Activated T-cell treated with anti-CD3 and anti-CD28 coated beads, Interleukin-2, amount 50 U/mL, for 1 hour (primary cell): Measurements from ENCODE around the gene PPM1L.

Experiments
- DNase-seq: peaks from one replicate; pipeline ENCODE4 v3.0.0-alpha.2; 2020

PPM1L gene

DNA sequence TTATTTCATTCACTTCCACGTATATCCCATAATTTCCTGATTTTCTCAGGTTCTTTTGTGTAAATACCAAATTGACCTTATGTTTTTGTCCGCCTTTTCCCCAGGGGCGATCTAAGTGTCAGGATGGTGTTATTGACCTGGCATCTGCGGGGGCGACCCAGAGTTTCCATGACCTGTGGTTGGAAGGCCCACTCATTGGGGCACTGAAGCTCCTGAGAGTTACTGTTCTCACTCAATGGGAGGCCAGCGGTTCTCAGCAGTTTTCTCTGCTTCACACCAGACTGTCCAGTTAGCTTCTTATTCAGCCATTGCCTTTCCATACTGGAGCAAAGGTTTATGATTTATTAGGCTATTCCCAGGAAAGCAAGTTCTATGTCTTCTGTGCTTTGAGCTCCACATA is 295.8 kb downstream of the PPM1L start:
- DNase-seq: no peak

DNA sequence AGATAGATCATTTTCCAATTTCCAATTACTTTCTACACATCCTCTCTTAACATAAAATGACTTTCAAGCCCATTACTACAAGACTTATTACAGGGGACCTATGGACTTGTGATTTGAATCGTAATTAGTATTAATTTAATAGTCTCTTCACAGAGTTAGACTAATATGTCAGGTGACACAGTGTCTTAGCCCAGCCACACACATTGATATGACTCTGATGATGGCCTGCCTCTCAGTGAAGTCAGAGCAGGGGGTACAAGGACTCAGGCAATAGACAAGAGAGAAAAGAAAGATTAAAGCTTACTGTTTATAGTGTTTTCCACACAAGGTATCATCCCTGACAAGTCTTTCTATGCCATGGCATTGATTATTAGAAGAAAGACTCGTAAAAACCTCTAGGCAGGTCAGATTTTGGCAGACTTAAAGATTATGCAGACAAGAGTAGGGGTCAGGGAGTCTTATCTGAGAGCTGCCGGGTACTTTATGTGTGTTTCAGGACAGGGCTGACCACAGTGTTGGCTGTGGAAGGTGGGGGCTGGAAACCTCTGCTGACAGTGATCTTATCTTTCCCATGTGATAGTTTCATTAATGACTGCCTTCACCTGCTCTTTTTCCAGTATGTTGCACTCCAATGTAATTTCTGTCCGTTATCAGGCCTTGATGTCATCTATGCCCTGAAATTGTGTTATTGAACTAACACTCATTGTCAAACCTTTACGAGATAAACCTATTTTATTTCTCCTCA is 299.0 kb downstream of the PPM1L start:
- no peak for DNase-seq

- no peak for DNase-seq
These were observed 308.4 kb downstream of the PPM1L start for GRCh38 chr3:161064413-161064812.

- DNase-seq: no peak
These were observed 310.9 kb downstream of the PPM1L start for GRCh38 chr3:161066930-161067329.

- DNase-seq: no peak
These were observed 311.3 kb downstream of the PPM1L start for GRCh38 chr3:161067335-161067734.

DNA sequence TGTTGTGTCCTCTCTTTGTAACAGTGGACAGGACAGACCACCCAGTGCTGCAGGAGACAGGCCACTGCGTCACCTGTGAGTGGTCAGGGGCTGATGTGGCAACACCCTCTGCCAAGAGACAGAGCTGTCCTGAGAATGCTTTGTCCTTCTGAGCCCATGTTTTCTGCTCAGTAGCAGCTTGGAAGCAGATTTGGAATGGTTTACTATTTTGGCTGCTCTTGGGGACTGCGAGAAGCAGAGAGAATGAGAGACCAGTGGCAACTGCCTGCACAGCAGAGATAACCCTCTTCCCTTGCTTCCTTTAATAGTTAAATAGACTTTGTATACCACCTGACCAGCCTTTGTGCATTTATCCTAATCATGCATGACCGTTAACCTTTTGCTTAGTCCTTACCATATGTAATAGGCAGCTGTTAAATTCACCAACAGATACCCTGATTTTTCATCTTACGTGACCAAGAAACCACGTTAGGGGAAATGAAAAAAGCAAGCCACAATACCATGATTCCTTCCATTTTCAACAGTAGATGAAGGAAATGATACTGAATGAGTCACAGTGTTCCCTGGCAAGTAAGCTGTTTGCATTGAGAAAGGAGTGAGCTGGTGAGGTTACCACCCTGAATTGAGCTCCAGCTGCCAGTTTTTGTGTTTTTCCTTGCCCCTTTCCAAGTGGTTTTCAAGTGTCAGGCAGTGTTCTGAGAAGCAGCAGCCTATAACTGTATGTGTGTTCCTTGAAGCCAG is 313.6 kb downstream of the PPM1L start:
- no peak for DNase-seq

- no peak for DNase-seq
These were observed 314.4 kb downstream of the PPM1L start for GRCh38 chr3:161070252-161070930.

DNA sequence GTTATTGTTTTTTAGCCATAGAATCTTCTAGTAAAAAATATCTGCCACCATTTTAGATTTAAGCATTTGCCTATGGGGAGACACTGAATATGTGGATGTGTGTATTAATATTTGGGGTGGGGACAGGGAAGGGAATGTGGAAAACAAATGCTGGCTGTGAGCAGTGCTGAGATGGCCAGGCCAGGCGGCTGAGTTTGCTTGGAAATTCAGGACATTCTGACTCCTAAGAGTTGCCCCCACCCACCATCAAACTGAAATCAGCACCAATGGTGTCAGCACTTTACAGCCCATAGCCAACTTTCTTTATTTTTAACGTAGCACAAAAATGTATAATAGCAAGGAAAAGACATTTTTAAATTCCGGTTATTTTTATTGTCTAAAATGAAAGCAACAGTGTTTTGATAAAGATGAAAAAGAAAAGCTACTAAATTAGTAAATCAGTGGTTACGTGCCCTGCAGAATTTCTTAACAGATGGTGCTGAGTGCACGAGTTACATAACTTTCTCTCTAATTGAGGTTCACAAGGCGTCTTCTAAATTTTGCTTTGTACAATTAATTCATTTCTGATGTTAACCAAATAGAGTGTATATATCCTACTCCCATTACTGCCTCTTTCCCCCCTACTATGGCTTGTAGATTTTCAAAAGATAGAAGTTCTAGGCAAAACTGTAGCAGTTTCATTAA is 315.1 kb downstream of the PPM1L start:
- no peak for DNase-seq

DNA sequence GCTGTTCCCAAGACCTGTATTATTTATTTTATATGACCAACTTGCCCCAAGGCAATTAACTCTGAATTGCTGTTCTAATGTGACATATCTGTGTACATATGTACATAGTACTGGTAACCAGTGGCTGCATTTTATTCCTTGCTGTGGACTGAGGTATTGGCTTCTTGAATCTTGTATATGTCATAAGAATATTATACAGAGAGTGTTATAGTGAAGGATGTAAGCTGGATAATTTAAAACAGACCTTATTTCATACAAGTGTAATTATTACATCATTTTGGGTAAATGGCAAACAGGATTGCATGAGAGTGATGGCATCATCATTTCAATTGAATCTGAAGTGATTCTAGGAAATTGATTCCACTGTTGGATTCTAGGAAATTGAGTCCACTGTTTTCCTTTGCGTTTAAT is 316.2 kb downstream of the PPM1L start:
- DNase-seq: no peak

DNA sequence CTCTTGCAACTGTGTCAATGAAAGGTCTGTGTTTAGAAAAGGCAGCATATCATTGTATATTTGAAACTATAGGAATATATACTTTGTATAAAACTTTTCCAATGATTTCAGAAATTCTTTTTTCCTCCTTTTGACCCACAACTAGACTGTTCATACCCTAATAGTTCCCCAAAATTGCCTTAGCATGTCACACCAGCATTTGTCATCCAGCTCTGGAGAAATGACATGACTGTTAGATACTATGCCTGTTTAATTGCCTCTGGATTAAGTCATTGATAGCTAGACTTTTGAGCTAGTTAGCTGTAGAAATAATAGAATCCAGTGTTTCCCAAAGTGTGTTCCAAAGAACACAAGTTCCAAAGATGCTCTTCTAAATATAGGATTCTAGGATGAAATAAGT is 316.7 kb downstream of the PPM1L start:
- DNase-seq: no peak

DNA sequence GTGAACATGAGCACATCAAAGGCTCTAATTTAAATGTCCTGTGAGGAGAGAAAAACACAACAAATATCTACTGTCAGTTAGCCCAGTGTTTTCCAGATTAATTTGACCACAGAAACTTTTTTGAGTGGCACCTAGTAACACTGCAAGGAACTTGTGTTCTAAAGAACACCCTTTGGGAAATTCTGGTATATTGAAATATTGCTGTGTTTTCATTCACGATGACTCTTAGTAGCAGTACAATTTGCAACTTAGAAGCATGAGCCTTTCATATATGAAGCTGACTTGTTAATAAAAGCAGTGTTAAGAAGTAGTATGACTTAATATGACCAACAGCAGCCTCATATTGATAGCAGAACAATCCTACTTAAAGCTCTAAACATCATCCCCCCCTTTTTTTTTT is 317.1 kb downstream of the PPM1L start:
- DNase-seq: no peak

- no peak for DNase-seq
These were observed 325.6 kb downstream of the PPM1L start for GRCh38 chr3:161081633-161082032.

DNA sequence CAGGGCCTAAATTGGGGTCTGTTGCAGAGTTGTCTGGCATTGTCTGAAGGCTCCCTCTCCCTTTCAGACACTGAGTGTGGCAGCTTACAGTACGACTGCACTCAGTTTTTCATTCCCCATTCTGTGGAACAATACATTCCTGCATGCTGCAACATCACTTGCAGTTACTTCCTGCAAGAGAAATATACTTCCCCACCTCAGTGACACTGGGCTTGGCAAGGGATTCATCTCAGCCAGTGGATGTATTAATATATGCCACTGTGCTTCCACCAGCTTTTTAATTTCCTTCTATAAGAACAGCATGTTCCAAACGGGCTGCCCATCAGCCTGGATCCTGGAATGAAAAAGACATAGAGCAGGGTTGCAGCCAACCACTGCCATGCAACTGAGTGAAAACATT is 326.0 kb downstream of the PPM1L start:
- DNase-seq: no peak

DNA sequence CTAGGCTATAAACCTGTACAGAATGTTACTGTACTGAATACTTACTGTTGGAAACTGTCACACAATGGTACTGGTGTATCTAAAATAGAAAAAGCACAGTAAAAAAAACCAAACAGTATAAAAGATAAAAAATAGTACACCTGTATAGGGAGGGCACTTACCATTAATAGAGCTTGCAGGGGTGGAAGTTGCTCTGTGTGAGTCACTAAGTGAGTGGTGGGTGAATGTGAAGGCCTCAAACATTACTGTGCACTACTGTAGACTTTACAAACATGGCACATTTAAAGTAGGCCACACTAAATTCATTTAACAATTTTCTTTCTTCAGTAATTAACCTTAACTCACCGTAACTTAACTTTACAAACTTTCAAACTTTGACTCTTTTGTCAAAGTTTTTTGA is 327.1 kb downstream of the PPM1L start:
- DNase-seq: no peak

GRCh38 chr3:161084277-161084676 is 328.2 kb downstream of the PPM1L start:
- no peak for DNase-seq

- no peak for DNase-seq
These were observed 337.9 kb downstream of the PPM1L start for GRCh38 chr3:161093895-161094294.

- DNase-seq: peak; percentile 19
These were observed 340.8 kb downstream of the PPM1L start for GRCh38 chr3:161096771-161097367.

DNA sequence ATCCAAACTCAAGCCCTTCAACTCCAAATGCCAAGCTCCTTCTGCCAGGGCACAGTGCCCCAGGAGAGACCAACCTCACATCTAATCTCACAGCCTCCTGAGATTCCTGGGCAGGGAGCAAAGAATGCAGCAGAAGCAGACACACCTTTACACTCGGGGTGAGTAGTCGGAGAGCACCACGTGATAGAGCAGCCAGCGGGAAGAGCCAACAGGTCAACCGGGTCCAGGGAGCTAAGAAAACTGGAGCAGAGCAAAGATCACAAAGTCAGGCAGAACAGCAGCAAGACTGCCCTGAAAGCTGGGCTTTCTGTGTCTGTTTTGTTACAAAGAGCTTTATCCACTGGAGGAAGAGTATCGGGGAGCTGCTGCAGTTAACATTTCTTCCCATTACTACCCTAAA is 345.0 kb downstream of the PPM1L start:
- no peak for DNase-seq

DNA sequence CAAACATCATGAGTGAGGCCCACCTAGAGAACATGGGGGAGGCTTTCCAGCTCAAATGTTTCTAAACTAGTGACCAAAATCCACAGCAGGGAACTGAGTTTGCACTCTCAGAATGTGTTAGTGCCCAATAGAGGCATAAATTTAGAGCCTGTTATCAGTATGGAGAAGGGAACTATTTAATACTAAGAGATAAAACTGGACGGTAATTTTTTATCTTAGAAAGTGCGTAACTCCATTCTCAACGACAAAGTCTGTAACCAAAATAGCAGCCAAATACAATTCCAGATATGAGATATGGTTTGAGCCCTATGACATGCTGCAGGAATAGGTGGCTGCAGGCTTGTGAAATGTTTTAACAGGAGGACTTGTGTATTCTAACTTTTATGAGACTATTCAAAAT is 345.6 kb downstream of the PPM1L start:
- no peak for DNase-seq

GRCh38 chr3:161103776-161104385 is 347.9 kb downstream of the PPM1L start:
- DNase-seq: no peak

DNA sequence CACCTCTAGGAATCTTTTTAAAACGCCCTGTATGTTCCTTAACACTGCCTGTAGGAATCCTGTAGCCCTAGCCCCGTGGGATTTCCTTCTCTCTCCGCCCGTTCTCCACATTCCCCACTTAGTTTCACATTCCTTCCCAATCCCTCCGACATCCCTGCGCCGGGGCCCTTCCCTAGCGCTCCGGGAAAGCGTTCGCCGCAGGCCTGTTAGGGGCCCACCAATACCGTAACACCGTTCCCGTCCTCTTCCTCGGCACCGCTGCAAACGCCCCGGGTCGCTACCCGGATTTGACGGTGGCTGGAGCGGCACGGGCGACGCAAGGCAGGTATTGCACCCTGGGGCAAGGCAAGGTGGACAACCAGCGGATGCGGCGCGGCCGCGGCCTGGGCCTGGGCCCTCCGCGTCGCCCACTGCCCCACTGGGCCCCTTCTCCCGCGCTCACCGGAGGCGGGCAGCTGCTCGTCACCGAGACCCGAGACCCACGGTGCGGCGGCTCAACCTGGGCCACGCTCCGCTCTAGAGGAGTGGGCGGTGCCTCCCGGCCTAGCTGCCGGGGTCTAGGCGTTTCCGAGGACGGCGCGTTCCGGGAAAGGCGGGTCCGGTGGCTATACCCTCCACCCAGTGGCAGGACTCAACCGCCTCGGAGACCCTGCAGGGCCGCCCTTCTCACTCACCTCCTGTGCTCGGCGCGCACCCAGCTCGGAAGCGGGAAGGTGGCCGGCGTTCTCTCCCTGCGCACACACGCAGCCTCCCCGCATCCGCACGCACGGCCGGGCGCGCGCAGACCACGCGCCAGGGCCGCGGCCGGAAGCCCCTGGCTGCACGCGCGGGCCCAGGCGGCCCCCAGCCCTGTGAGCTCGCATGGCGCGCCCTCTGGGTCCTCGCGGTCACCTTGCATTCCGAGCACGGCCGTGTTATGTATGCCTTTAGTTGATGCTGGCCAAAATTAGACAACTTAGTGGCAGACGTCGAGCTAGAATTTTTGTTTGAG is 348.8 kb downstream of the PPM1L start, which contains the start of gene B3GALNT1:
TSS of gene B3GALNT1 (minus strand) at position 789 of the 991 bp plus-strand sequence. CDS start 18,595 bp downstream, outside the sequence.
- no peak for DNase-seq
